Suprapubic skin (tissue), 4 donors: Measurements from ENCODE around the gene KCNAB2.

Experiments
- CTCF ChIP-seq, 2 donors: fragments of 200-600 bp in 1 of 2; fragments of 450-650 bp in 1 of 2; sonication (generic) in 1 of 2; IDR thresholded peaks; one replicate each; pipeline ENCODE4 v1.5.1; 2016 to 2019; ENCODE audit warnings: antibody characterized with exemption in 2 of 2, mild to moderate bottlenecking in 1 of 2, moderate library complexity in 1 of 2
- EP300 ChIP-seq: sonication (generic); formaldehyde crosslinking; IDR thresholded peaks from one replicate; pipeline ENCODE4 v1.6.1; 2017; ENCODE audit warnings: antibody characterized with exemption
- POLR2A ChIP-seq, 2 donors: fragments of 450-650 bp; IDR thresholded peaks; one replicate each; pipeline ENCODE4 v1.6.1; 2017; ENCODE audit warnings: antibody characterized with exemption in 2 of 2, mild to moderate bottlenecking in 2 of 2, moderate library complexity in 2 of 2
- POLR2AphosphoS5 ChIP-seq, 3 donors: sonication (generic); formaldehyde crosslinking; IDR thresholded peaks; one replicate each; pipeline ENCODE4 v1.6.1; 2017; ENCODE audit warnings: antibody characterized with exemption in 3 of 3

DNA sequence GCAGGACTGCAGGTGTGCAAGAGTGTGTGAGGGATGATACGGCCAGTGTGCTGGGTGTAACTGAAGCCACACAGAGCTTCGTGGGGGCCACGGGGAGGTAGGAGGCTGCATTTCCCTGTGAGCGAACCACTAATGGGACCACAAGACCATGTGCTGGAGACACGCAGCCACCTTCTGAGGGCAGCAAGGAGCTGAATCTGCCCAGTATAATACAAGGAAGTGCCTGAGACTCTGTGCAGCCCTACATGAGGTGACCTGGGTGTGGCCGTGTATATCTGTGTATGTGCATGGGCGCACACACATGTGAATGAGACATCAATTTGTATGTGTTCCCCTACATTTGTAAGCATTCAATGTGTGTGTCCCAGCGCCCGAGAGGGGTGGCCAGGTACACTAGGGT is 83.6 kb downstream of the KCNAB2 start:
- TF ChIP-seq CTCF (IDR thresholded peaks at IDR 0.05) (no peak), POLR2A (IDR thresholded peaks at IDR 0.05) (no peak), EP300 (no peak), POLR2AphosphoS5 (IDR thresholded peaks at IDR 0.05) (no peak)
